ENCODE data around the gene RTL1.

DNA sequence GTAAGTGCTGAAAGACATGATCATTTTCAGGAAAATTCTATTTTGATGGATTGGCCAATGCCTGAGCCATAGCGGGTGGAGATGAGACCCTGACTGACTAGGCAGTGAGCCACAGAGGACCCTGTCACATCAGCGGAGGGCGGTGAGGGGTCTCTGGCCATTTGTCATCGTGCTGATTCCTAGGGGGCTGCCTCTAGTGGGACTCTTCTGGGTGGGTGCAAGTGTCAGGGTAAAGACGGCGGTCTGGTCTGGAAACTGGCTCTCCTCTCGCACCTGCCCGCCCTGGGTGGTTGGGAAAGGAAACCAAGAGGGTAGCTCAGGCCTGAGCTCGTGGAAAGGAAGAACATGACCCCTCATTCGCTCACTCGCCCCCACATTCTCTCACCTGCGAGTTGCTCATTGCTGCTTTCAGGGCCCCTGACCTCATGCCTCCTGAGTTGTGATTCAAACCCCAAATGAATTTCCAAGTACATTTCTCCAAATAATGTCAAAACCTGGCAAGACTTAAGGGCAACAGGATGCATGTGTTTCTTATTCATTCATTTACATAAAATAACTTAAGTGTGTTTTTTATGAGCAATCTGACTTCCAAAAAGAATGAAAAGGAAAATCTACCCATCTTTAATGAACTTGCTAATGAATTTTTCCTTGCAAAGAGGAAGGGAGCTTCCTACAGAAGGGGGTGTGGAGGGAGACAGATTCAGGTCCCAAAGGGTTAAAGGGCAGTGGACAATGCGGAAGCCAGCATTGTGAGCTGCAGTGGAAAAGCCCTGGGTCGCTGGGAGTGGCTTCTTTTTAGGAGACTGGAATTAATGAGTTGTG, 64.8 kb downstream of the RTL1 start:
- TF ChIP-seq CTCF (IDR thresholded peaks at IDR 0.05) = no peak
- no peak for TF ChIP-seq POLR2A (IDR thresholded peaks at IDR 0.05; ENCODE audit: low read depth)

Measured in esophagus muscularis mucosa (tissue), 3 donors.